HEK293 (cell line): ENCODE results near the gene DNAJC10.

Experiments
- CTCF ChIA-PET: fragments of 350-600 bp; formaldehyde crosslinking; extraction: SDS; loops from one replicate; lab custom pipeline; 2021; ENCODE audit warnings: antibody characterized with exemption; lab: Yijun Ruan, JAX
- POLR2A ChIA-PET: fragments of 300-600 bp; formaldehyde crosslinking; extraction: SDS; loops from one replicate; lab custom pipeline; 2020; ENCODE audit warnings: antibody characterized with exemption, inconsistent platforms; lab: Yijun Ruan, JAX
- H3K27ac ChIP-seq: fragments of 200-500 bp; sonication (Bioruptor generic); 2 replicates; pipeline ENCODE4 v1.5.1; 2014; ENCODE audit warnings: low read depth, low read length, control low read depth, inconsistent platforms; ENCODE audit errors: extremely low read depth
- H3K36me3 ChIP-seq, 2 experiments: fragments of 200-500 bp in 1 of 2; sonication (Bioruptor generic) in 1 of 2; 1 replicate in 1 of 2; 2 replicates in 1 of 2; pipeline ENCODE4 v1.5.1; 2014 to 2017; ENCODE audit warnings: inconsistent platforms in 2 of 2, low read length in 2 of 2; ENCODE audit not compliant: control insufficient read depth in 2 of 2, insufficient read depth in 1 of 2
- H3K4me1 ChIP-seq: fragments of 200-500 bp; sonication (Bioruptor generic); 2 replicates; pipeline ENCODE4 v1.5.1; 2014; ENCODE audit warnings: mild to moderate bottlenecking, low read length, inconsistent platforms; ENCODE audit not compliant: control insufficient read depth, insufficient read depth
- H3K4me3 ChIP-seq: 2 replicates; pipeline ENCODE4 v1.5.1; 2011; ENCODE audit warnings: low read depth, mild to moderate bottlenecking, control low read depth, low read length, moderate library complexity
- H3K9me3 ChIP-seq: fragments of 200-500 bp; sonication (Bioruptor generic); 2 replicates; pipeline ENCODE4 v1.5.1; 2014; ENCODE audit warnings: low read depth, low read length, inconsistent platforms; ENCODE audit not compliant: control insufficient read depth, insufficient read depth
- ELK4 ChIP-seq: IDR thresholded peaks from 2 replicates; pipeline ENCODE4 v1.6.1; 2011; ENCODE audit warnings: mild to moderate bottlenecking, low read depth, low read length, borderline replicate concordance
- GFI1B ChIP-seq: fragments of 450-650 bp; formaldehyde crosslinking; IDR thresholded peaks from 2 replicates; pipeline ENCODE4 v1.5.1; 2016; ENCODE audit warnings: missing biosample characterization, missing genetic modification characterization
- HOXA7 ChIP-seq: sonication (generic); formaldehyde crosslinking; IDR thresholded peaks from 2 replicates; pipeline ENCODE4 v1.8.1; 2022; ENCODE audit warnings: missing genetic modification reagents, borderline replicate concordance
- PATZ1 ChIP-seq: fragments of 450-650 bp; formaldehyde crosslinking; IDR thresholded peaks from 2 replicates; pipeline ENCODE4 v1.5.1; 2016; ENCODE audit warnings: missing biosample characterization, missing genetic modification characterization
- REPIN1 ChIP-seq: fragments of 450-650 bp; formaldehyde crosslinking; IDR thresholded peaks from 2 replicates; pipeline ENCODE4 v1.5.1; 2017; ENCODE audit warnings: missing biosample characterization, missing genetic modification characterization, low read depth
- SALL2 ChIP-seq: fragments of 450-650 bp; formaldehyde crosslinking; IDR thresholded peaks from 2 replicates; pipeline ENCODE4 v1.5.0; 2017; ENCODE audit warnings: missing biosample characterization, mild to moderate bottlenecking, missing genetic modification characterization, borderline replicate concordance
- SCRT1 ChIP-seq: fragments of 450-650 bp; formaldehyde crosslinking; IDR thresholded peaks from 2 replicates; pipeline ENCODE4 v1.5.1; 2016; ENCODE audit warnings: missing biosample characterization, missing genetic modification characterization, borderline replicate concordance
- SETDB1 ChIP-seq: IDR thresholded peaks from one replicate; pipeline ENCODE4 v1.6.1; 2017; ENCODE audit warnings: mild to moderate bottlenecking, low read length, moderate library complexity, mixed read lengths; ENCODE audit not compliant: insufficient read length
- TSHZ1 ChIP-seq: fragments of 450-650 bp; formaldehyde crosslinking; IDR thresholded peaks from 2 replicates; pipeline ENCODE4 v1.5.1; 2016; ENCODE audit warnings: missing biosample characterization, missing genetic modification characterization, borderline replicate concordance
- ZBTB1 ChIP-seq: fragments of 450-650 bp; formaldehyde crosslinking; IDR thresholded peaks from 2 replicates; pipeline ENCODE4 v1.5.1; 2016; ENCODE audit warnings: missing biosample characterization, missing genetic modification characterization
- ZBTB26 ChIP-seq: fragments of 450-650 bp; formaldehyde crosslinking; optimal IDR thresholded peaks from 2 replicates; pipeline ENCODE3; 2016; ENCODE audit warnings: missing biosample characterization, mild to moderate bottlenecking, missing genetic modification characterization
- ZFP3 ChIP-seq: fragments of 450-650 bp; formaldehyde crosslinking; IDR thresholded peaks from 2 replicates; pipeline ENCODE4 v1.5.1; 2016; ENCODE audit warnings: low read depth, missing biosample characterization, missing genetic modification characterization
- ZFP41 ChIP-seq: fragments of 450-650 bp; formaldehyde crosslinking; IDR thresholded peaks from 2 replicates; pipeline ENCODE4 v1.5.1; 2016; ENCODE audit warnings: missing biosample characterization, missing genetic modification characterization, borderline replicate concordance
- ZIC2 ChIP-seq: fragments of 450-650 bp; formaldehyde crosslinking; IDR thresholded peaks from 2 replicates; pipeline ENCODE4 v1.5.1; 2016; ENCODE audit warnings: missing biosample characterization, missing genetic modification characterization
- ZNF10 ChIP-seq: fragments of 450-650 bp; formaldehyde crosslinking; IDR thresholded peaks from 2 replicates; pipeline ENCODE4 v1.5.1; 2017; ENCODE audit warnings: missing biosample characterization, missing genetic modification characterization
- ZNF114 ChIP-seq: fragments of 450-650 bp; formaldehyde crosslinking; IDR thresholded peaks from 2 replicates; pipeline ENCODE4 v1.5.0; 2017; ENCODE audit warnings: missing biosample characterization, missing genetic modification characterization
- ZNF138 ChIP-seq: fragments of 450-650 bp; formaldehyde crosslinking; IDR thresholded peaks from 2 replicates; pipeline ENCODE4 v1.5.1; 2016; ENCODE audit warnings: missing biosample characterization, missing genetic modification characterization, borderline replicate concordance
- ZNF223 ChIP-seq: fragments of 450-650 bp; formaldehyde crosslinking; IDR thresholded peaks from 2 replicates; pipeline ENCODE4 v1.5.1; 2016; ENCODE audit warnings: missing biosample characterization, missing genetic modification characterization
- ZNF26 ChIP-seq: fragments of 450-650 bp; formaldehyde crosslinking; IDR thresholded peaks from 2 replicates; pipeline ENCODE4 v1.5.1; 2016; ENCODE audit warnings: missing biosample characterization, missing genetic modification characterization
- ZNF311 ChIP-seq: fragments of 450-650 bp; formaldehyde crosslinking; IDR thresholded peaks from 2 replicates; pipeline ENCODE4 v1.5.1; 2017; ENCODE audit warnings: missing biosample characterization, missing genetic modification characterization, borderline replicate concordance
- ZNF362 ChIP-seq: fragments of 450-650 bp; formaldehyde crosslinking; IDR thresholded peaks from 2 replicates; pipeline ENCODE4 v1.5.1; 2016; ENCODE audit warnings: missing biosample characterization, missing genetic modification characterization
- ZNF48 ChIP-seq: fragments of 450-650 bp; formaldehyde crosslinking; IDR thresholded peaks from 2 replicates; pipeline ENCODE4 v1.5.1; 2016; ENCODE audit warnings: missing biosample characterization, missing genetic modification characterization
- ZNF549 ChIP-seq: fragments of 450-650 bp; IDR thresholded peaks from 2 replicates; pipeline ENCODE4 v1.5.1; 2018; ENCODE audit warnings: missing biosample characterization, missing genetic modification characterization, mild to moderate bottlenecking, inconsistent platforms, moderate library complexity
- ZNF555 ChIP-seq: fragments of 450-650 bp; formaldehyde crosslinking; conservative IDR thresholded peaks from 2 replicates; pipeline ENCODE4 v1.5.1; 2017; ENCODE audit warnings: missing biosample characterization, mild to moderate bottlenecking, missing genetic modification characterization, inconsistent platforms
- ZNF596 ChIP-seq: fragments of 450-650 bp; IDR thresholded peaks from 2 replicates; pipeline ENCODE4 v1.5.0; 2018; ENCODE audit warnings: missing biosample characterization, mild to moderate bottlenecking, missing genetic modification characterization, moderate library complexity
- ZNF707 ChIP-seq: fragments of 450-650 bp; formaldehyde crosslinking; IDR thresholded peaks from 2 replicates; pipeline ENCODE4 v1.5.1; 2016; ENCODE audit warnings: missing biosample characterization, missing genetic modification characterization

Gene DNAJC10

GRCh38 chr2:182758379-182758778, 42.3 kb downstream of the DNAJC10 start (continued):
- no peak for TF ChIP-seq ZIC2
- no peak for TF ChIP-seq ZNF596 (tag by site-specific recombination)
- TF ChIP-seq ZNF48 (tag by site-specific recombination): no peak
- no peak for TF ChIP-seq ZFP3 (tag by site-specific recombination)
- no peak for TF ChIP-seq ZNF549 (tag by site-specific recombination)
- TF ChIP-seq ZNF311 (tag by site-specific recombination): no peak
- TF ChIP-seq SALL2 (tag by site-specific recombination): no peak
- TF ChIP-seq ZNF555 (tag by site-specific recombination): no peak
- no peak for TF ChIP-seq PATZ1 (tag by site-specific recombination)

- no peak overlapping the region for H3K4me3 ChIP-seq
- ChIA-PET POLR2A (no interaction called here), CTCF (interaction anchor here (1.2 to 6.5 kb wide), 2 partner anchors 18 to 219 kb away, joined by 4 to 52 read pairs; no protein-coding TSS in a partner anchor)
- H3K4me1 ChIP-seq: no peaks in the 10 kb centered on the region
- H3K36me3 ChIP-seq: peaks cover 18 to 92% of the 10 kb centered on the region in 2 experiments; a peak in 2 of 3 replicates
- no peak overlapping the region for H3K27ac ChIP-seq
- TF ChIP-seq ZBTB1 (tag by site-specific recombination): no peak
- TF ChIP-seq ZNF10 (tag by site-specific recombination): no peak
- TF ChIP-seq ZIC2: no peak
- no peak for TF ChIP-seq ZNF362 (tag by site-specific recombination)
- TF ChIP-seq ZNF114 (tag by site-specific recombination): no peak
- no peak for TF ChIP-seq ZNF26
- no peak for TF ChIP-seq ZNF223 (tag by site-specific recombination)
- no peak for TF ChIP-seq SETDB1
- TF ChIP-seq REPIN1 (tag by site-specific recombination): no peak
- TF ChIP-seq ZNF707: no peak
- no peak for TF ChIP-seq ELK4
- TF ChIP-seq ZNF138 (tag by site-specific recombination): no peak
- TF ChIP-seq ZBTB26: no peak
- TF ChIP-seq ZFP41 (tag by site-specific recombination): no peak
- TF ChIP-seq GFI1B (tag by site-specific recombination): no peak
- TF ChIP-seq SCRT1 (tag by site-specific recombination): no peak
- no peak for TF ChIP-seq HOXA7 (CRISPR knock-in tag)
- no peak for TF ChIP-seq TSHZ1 (tag by site-specific recombination)
- H3K9me3 ChIP-seq: no peaks in the 10 kb centered on the region
Measured at GRCh38 chr2:182761903-182762302, 45.8 kb downstream of the DNAJC10 start.
